PC-3 (cell line): ENCODE data around the gene COL25A1. TPM values are rescaled to one million over a fixed set of nuclear protein-coding genes. Genes with fewer than 3 reads are reported as not detected.

Experiments used
- ATAC-seq: fragments of 200-7000 bp; cut with Tn5 transposase; 2 replicates; pipeline ENCODE4 v1.9.1; 2020; ENCODE audit warnings: mild to moderate bottlenecking, moderate library complexity
- BruUV-seq: library from RNA; stranded (reverse); fragments of 400-500 nt; replicated peaks from 2 replicates; lab custom pipeline; 2021; lab: Mats Ljungman, UMichigan
- CTCF ChIA-PET: fragments of 300-600 bp; sonication (Branson Sonifier 250); formaldehyde crosslinking; loops from one replicate; lab custom pipeline; 2022; ENCODE audit warnings: antibody characterized with exemption; lab: Charles Lee
- POLR2A ChIA-PET: fragments of 300-600 bp; sonication (Branson Sonifier 250); formaldehyde crosslinking; loops from one replicate; lab custom pipeline; 2022; ENCODE audit warnings: antibody characterized with exemption; ENCODE audit not compliant: unreplicated experiment; lab: Charles Lee
- DNase-seq: peaks from one replicate; pipeline ENCODE4 v3.0.0-alpha.2; 2015
- H2AFZ ChIP-seq: fragments of 300-600 bp; sonication (generic); 2 replicates; pipeline ENCODE4 v1.6.0; 2016; ENCODE audit warnings: antibody characterized with exemption, low read length
- H3F3A ChIP-seq: fragments of 300-600 bp; sonication (generic); one replicate; pipeline ENCODE4 v1.6.0; 2017; ENCODE audit warnings: antibody characterized with exemption, low read length, control low read depth, mild to moderate bottlenecking; ENCODE audit not compliant: unreplicated experiment
- H3K27ac ChIP-seq: fragments of 300-600 bp; sonication (generic); 2 replicates; pipeline ENCODE4 v1.5.1; 2016; ENCODE audit warnings: mild to moderate bottlenecking, low read length
- H3K27me3 ChIP-seq: fragments of 300-600 bp; sonication (generic); 2 replicates; pipeline ENCODE4 v1.6.1; 2016; ENCODE audit warnings: low read length, mixed read lengths
- H3K36me3 ChIP-seq: fragments of 300-600 bp; sonication (generic); 2 replicates; pipeline ENCODE4 v1.6.1; 2016; ENCODE audit warnings: low read depth, mixed run types, low read length, mixed read lengths
- H3K4me1 ChIP-seq: fragments of 300-600 bp; sonication (generic); 2 replicates; pipeline ENCODE4 v1.5.1; 2016; ENCODE audit warnings: low read length; ENCODE audit not compliant: insufficient read depth
- H3K4me2 ChIP-seq: fragments of 300-600 bp; sonication (generic); 2 replicates; pipeline ENCODE4 v1.6.0; 2016; ENCODE audit warnings: low read length
- H3K4me3 ChIP-seq: fragments of 300-600 bp; sonication (generic); 2 replicates; pipeline ENCODE4 v1.5.1; 2016; ENCODE audit warnings: mild to moderate bottlenecking, low read length, mixed read lengths
- H3K79me2 ChIP-seq: fragments of 300-600 bp; sonication (generic); 2 replicates; pipeline ENCODE4 v1.6.1; 2017; ENCODE audit warnings: low read length, mixed read lengths
- H3K9ac ChIP-seq: fragments of 300-600 bp; sonication (generic); 2 replicates; pipeline ENCODE4 v1.6.0; 2016; ENCODE audit warnings: mild to moderate bottlenecking, low read length
- H3K9me2 ChIP-seq: fragments of 300-600 bp; sonication (generic); replicated peaks from 2 replicates; pipeline ENCODE4 v1.6.1; 2016; ENCODE audit warnings: mixed run types, low read length, mixed read lengths
- H3K9me3 ChIP-seq: fragments of 300-600 bp; sonication (generic); 2 replicates; pipeline ENCODE4 v1.6.1; 2016; ENCODE audit warnings: low read length, mixed read lengths
- H4K20me1 ChIP-seq: fragments of 300-600 bp; sonication (generic); 2 replicates; pipeline ENCODE4 v1.6.1; 2016; ENCODE audit warnings: low read length, mixed read lengths
- CTCF ChIP-seq: fragments of 300-600 bp; sonication (generic); conservative IDR thresholded peaks from 2 replicates; pipeline ENCODE4 v1.5.1; 2017; ENCODE audit warnings: antibody characterized with exemption, low read depth, mild to moderate bottlenecking, low read length
- EZH2 ChIP-seq: fragments of 300-600 bp; sonication (generic); IDR thresholded peaks from one replicate; pipeline ENCODE4 v1.6.1; 2017; ENCODE audit warnings: antibody characterized with exemption, mild to moderate bottlenecking, low read length; ENCODE audit not compliant: unreplicated experiment
- EZH2phosphoT487 ChIP-seq: fragments of 300-600 bp; sonication (generic); IDR thresholded peaks from 2 replicates; pipeline ENCODE4 v1.6.1; 2018; ENCODE audit warnings: mild to moderate bottlenecking, antibody characterized with exemption, low read length, borderline replicate concordance
- intact Hi-C: fragments of 100-400 bp; cut with micrococcal nuclease; formaldehyde crosslinking; loops from 2 replicates; pipeline ENCODE4 v1.9.0; 2023
- total RNA-seq: library from RNA; depleted of rRNA; stranded (reverse); fragments of >200 nt; gene quantifications from 2 replicates; pipeline ENCODE4 v1.2.3, GENCODE V29; 2014

COL25A1 gene
- total RNA-seq, 1 experiment from 2014 or later: not detected

- CTCF ChIA-PET: no interaction called here
- TF ChIP-seq EZH2phosphoT487 (no peak), EZH2 (no peak), CTCF (no peak)
- Histone ChIP-seq H3K4me3 (no peak overlapping the region), H3K9me2 (no peaks in the 10 kb centered on the region), H3F3A (no peaks in the 10 kb centered on the region), H3K9me3 (no peaks in the 10 kb centered on the region), H3K27ac (no peak overlapping the region), H3K36me3 (no peaks in the 10 kb centered on the region), H3K27me3 (no peaks in the 10 kb centered on the region), H3K4me2 (no peak overlapping the region), H3K79me2 (no peaks in the 10 kb centered on the region), H4K20me1 (no peaks in the 10 kb centered on the region), H3K9ac (no peak overlapping the region), H2AFZ (no peak overlapping the region), H3K4me1 (no peaks in the 10 kb centered on the region)
- DNase-seq: no peak
- POLR2A ChIA-PET: no interaction called here
- intact Hi-C loops: no loop called here
- no peak for ATAC-seq
- BruUV-seq: no TSS peak
These were observed 130.2 kb downstream of the COL25A1 start for GRCh38 chr4:109172301-109172700.

GRCh38 chr4:109171070-109171469 lies 131.4 kb downstream of the COL25A1 start:
- no peaks in the 10 kb centered on the region for H3K4me1 ChIP-seq
- ATAC-seq: no peak
- H3K27me3 ChIP-seq: no peaks in the 10 kb centered on the region
- H3K9ac ChIP-seq: no peak overlapping the region
- no peaks in the 10 kb centered on the region for H4K20me1 ChIP-seq
- TF ChIP-seq EZH2phosphoT487: no peak
- TF ChIP-seq CTCF: no peak
- no peak for TF ChIP-seq EZH2
- no peaks in the 10 kb centered on the region for H3F3A ChIP-seq
- no TSS peak for BruUV-seq
- no peaks in the 10 kb centered on the region for H3K9me2 ChIP-seq
- H3K4me3 ChIP-seq: no peak overlapping the region
- H3K27ac ChIP-seq: no peak overlapping the region
- ChIA-PET POLR2A (no interaction called here), CTCF (no interaction called here)
- H3K4me2 ChIP-seq: no peak overlapping the region
- no peaks in the 10 kb centered on the region for H3K36me3 ChIP-seq
- intact Hi-C loops: no loop called here
- H2AFZ ChIP-seq: no peak overlapping the region
- no peaks in the 10 kb centered on the region for H3K79me2 ChIP-seq
- DNase-seq: no peak
- no peaks in the 10 kb centered on the region for H3K9me3 ChIP-seq

GRCh38 chr4:109169170-109169569 lies 133.3 kb downstream of the COL25A1 start:
- ChIA-PET CTCF (no interaction called here), POLR2A (no interaction called here)
- no peak for ATAC-seq

More at GRCh38 chr4:109169170-109169569, 133.3 kb downstream of the COL25A1 start:
- no peak for TF ChIP-seq CTCF
- TF ChIP-seq EZH2: no peak
- TF ChIP-seq EZH2phosphoT487: no peak
- Histone ChIP-seq H3K9me2 (no peaks in the 10 kb centered on the region), H3K36me3 (no peaks in the 10 kb centered on the region), H3K9ac (no peak overlapping the region), H3K4me3 (no peak overlapping the region), H3K27me3 (no peaks in the 10 kb centered on the region), H3K9me3 (no peaks in the 10 kb centered on the region), H3K4me1 (no peaks in the 10 kb centered on the region), H3K27ac (no peak overlapping the region), H3K4me2 (no peak overlapping the region), H2AFZ (no peak overlapping the region), H3F3A (no peaks in the 10 kb centered on the region), H3K79me2 (no peaks in the 10 kb centered on the region), H4K20me1 (no peaks in the 10 kb centered on the region)
- BruUV-seq: no TSS peak
- DNase-seq: no peak
- intact Hi-C loops: no loop called here
